Heart left ventricle (tissue), 16 donors: ENCODE results near the gene MXD3. TPM values are rescaled to one million over a fixed set of nuclear protein-coding genes. Genes with fewer than 3 reads are reported as not detected.
"Not testable (repeated sequence)": the region's sequence is repeated elsewhere in the genome, so short reads cannot be mapped to it uniquely, and the experiment has no call there.

Experiments
- ATAC-seq, 4 donors: fragments of 200-7000 bp; cut with Tn5 transposase; one replicate each; pipeline ENCODE4 v1.9.1; 2020 to 2022; ENCODE audit warnings: moderate library complexity in 4 of 4, mild to moderate bottlenecking in 3 of 4, moderate number of reproducible peaks in 1 of 4
- DNase-seq, 5 donors: peaks; one replicate each; pipeline ENCODE4 v3.0.0-alpha.2; 2020
- H3K27ac ChIP-seq, 12 donors: fragments of 200-600 bp; sonication (generic) in 4 of 12; one replicate each; pipeline versions ENCODE4 v1.5.0 to v1.8.0; 2016 to 2022; ENCODE audit warnings: mild to moderate bottlenecking in 2 of 12
- H3K27me3 ChIP-seq, 9 donors: fragments of 200-600 bp; sonication (generic) in 2 of 9; one replicate each; pipeline versions ENCODE4 v1.5.1 to v1.8.0; 2016 to 2022; ENCODE audit warnings: mild to moderate bottlenecking in 3 of 9
- H3K36me3 ChIP-seq, 9 donors: fragments of 200-600 bp; sonication (generic) in 2 of 9; one replicate each; pipeline versions ENCODE4 v1.5.0 to v1.8.0; 2018 to 2022; ENCODE audit warnings: mild to moderate bottlenecking in 2 of 9
- H3K4me1 ChIP-seq, 12 donors: fragments of 200-600 bp; sonication (generic) in 4 of 12; one replicate each; pipeline versions ENCODE4 v1.5.0 to v1.8.0; 2016 to 2022; ENCODE audit warnings: mild to moderate bottlenecking in 3 of 12
- H3K4me3 ChIP-seq, 12 donors: fragments of 200-600 bp; sonication (generic) in 4 of 12; one replicate each; pipeline versions ENCODE4 v1.5.0 to v1.8.0; 2017 to 2022; ENCODE audit warnings: mild to moderate bottlenecking in 9 of 12, moderate library complexity in 4 of 12
- H3K9me3 ChIP-seq, 12 donors: fragments of 200-600 bp; sonication (generic) in 4 of 12; one replicate each; pipeline versions ENCODE4 v1.5.0 to v1.8.0; 2016 to 2022; ENCODE audit warnings: mild to moderate bottlenecking in 1 of 12
- CTCF ChIP-seq, 12 donors: fragments of 200-600 bp; sonication (generic) in 4 of 12; IDR thresholded peaks; one replicate each; pipeline versions ENCODE4 v1.5.0 to v1.8.0; 2018 to 2022; ENCODE audit warnings: antibody characterized with exemption in 12 of 12, mild to moderate bottlenecking in 5 of 12
- POLR2A ChIP-seq, 2 donors: fragments of 450-650 bp; IDR thresholded peaks; one replicate each; pipeline ENCODE4 v1.6.1; 2017; ENCODE audit warnings: antibody characterized with exemption in 2 of 2, mild to moderate bottlenecking in 2 of 2, moderate library complexity in 2 of 2
- WGBS, 4 donors: extraction: QIAGEN DNeasy Blood & Tissue Kit in 2 of 4; methylation state at CpG; one replicate each; pipeline versions ENCODE4 v1.1.5 to v1.1.7; 2013 to 2018; 5-methylcytosine and 5-hydroxymethylcytosine counted together
- intact Hi-C, 10 donors: fragments of 100-400 bp; cut with DNase I; formaldehyde crosslinking; loops; one replicate each; pipeline versions ENCODE4 v1.11.1 to v1.14.2; 2022
- polyA plus RNA-seq, 2 donors: library from polyadenylated mRNA; stranded (reverse); fragments of 200-250 nt; gene quantifications; one replicate each; pipeline ENCODE4 v1.2.3, GENCODE V29; 2013
- total RNA-seq, 9 donors: library from RNA; depleted of rRNA in 2 of 9; stranded (reverse); fragments of >200 nt in 2 of 9; fragmentation: NEBNext Ultra II Directional in 3 of 9; extraction: Animal tissue kit (Norgen Biotek cat#: 25700) in 3 of 9; gene quantifications; one replicate each; pipeline versions ENCODE4 v1.1.0 to v1.2.4, GENCODE V29; 2016 to 2023
- donor health status: ischemic (EF 13 %, LVEDD 7.1; RV severe dilation, severe dysfunction).
- donor health status: healthy with polysubstance abuse.
- donor health status: DM: no; HTN: yes; CAD: no.
- donor health status: DM: no; HTN: no; CAD: no.
- donor health status: ischemic (EF 25% LVEDD 6.9; RV normal size, moderate dysfunction).
- donor health status: ischemic (EF 25% LVEDD 5.7; RV mildly dilated, moderate dysfunction).
- donor health status: healthy.
- donor health status: DM: yes; HTN: yes; CAD: no.
- donor health status: ischemic (EF 35%, LVEDD 5.7; RV mildly dilated, moderate dysfunction).
- donor health status: nonischemic (EF 11% LVEDD 7.7; RV severe dilation, severe dysfunction).
- donor health status: DM: yes; HTN: yes; CAD: no.
- donor health status: PGD.
- donor health status: ischemic (EF 29% LVEDD 5.4; RV normal size, mild dysfunction).
- donor health status: nonischemic (EF 23%, LVEDD 6.1; RV moderate dilation, normal function).

Gene MXD3
- total and polyA plus RNA-seq, 11 donors, result 0.52 to 9.1 (median 2.5) TPM

DNA sequence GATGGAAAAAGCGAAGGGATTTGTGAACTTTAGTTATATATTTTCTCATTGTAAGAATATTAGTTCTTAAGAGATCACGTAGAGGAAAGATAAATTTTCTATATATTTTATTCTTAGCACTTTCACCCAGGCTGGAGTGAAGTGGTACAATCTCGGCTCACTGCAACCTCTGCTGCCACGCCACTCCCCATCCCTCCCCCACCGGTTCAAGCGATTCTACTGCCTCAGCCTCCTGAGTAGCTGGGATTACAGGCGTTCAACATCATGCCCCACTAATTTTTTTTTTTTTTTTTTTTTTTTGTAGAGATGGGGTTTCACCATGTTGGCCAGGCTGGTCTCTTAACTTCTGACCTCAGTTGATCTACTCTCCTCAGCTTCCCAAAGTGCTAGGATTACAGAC is 50.7 kb downstream of the MXD3 start:
- TF ChIP-seq POLR2A (IDR thresholded peaks at IDR 0.05) (no peak), CTCF (IDR thresholded peaks at IDR 0.05) (no peak)
- DNase-seq (no peak), ATAC-seq (no peak)
- H3K4me1 ChIP-seq, result no peaks in the 10 kb centered on the region
- peaks cover 0 to 100% (median 93%) of the 10 kb centered on the region in 9 donors for H3K36me3 ChIP-seq
- H3K4me3 ChIP-seq, result no peak overlapping the region
- no peak overlapping the region for H3K27ac ChIP-seq
- no peaks in the 10 kb centered on the region for H3K27me3 ChIP-seq
- H3K9me3 ChIP-seq, result no peaks in the 10 kb centered on the region
- 88 to 92% (median 90%) methylated on average over 7 of the region's 7 CpGs for WGBS, 4 donors
- intact Hi-C loops, result no loop called here

GRCh38 chr5:177258711-177259110 is 53.0 kb downstream of the MXD3 start:
- WGBS, 4 donors, result 91 to 96% (median 93%) methylated on average over 7 of the region's 7 CpGs
- not testable (repeated sequence) for ATAC-seq

More at GRCh38 chr5:177258711-177259110, 53.0 kb downstream of the MXD3 start:
- not testable (repeated sequence) for DNase-seq, H3K27ac ChIP-seq, H3K4me3 ChIP-seq, H3K9me3 ChIP-seq, H3K4me1 ChIP-seq, H3K27me3 ChIP-seq
- intact Hi-C loops, result loop anchor here in 4 of 10 donors (10.0 kb wide), 2 partner anchors 54 to 144 kb away; no protein-coding TSS in a partner anchor
- H3K36me3 ChIP-seq, result peaks cover 0 to 100% (median 95%) of the 10 kb centered on the region in 9 donors

Other genes starting within 250 kb of the MXD3 start
- 1 to 10 TPM in 3 of 9 donors, under 1 TPM in 5, not detected in 1; 0.35 to 2.6 (median 0.49) TPM for gene FGFR4, start 225.0 kb downstream of the MXD3 start, total RNA-seq
- under 1 TPM; 0.46 to 0.65 TPM for gene FGFR4, start 225.0 kb downstream of the MXD3 start, polyA plus RNA-seq
- gene NSD1, start 178.1 kb downstream of the MXD3 start, total RNA-seq, result 10 to 100 TPM; 25.8 to 64.6 (median 47.8) TPM
- 10 to 100 TPM; 10.9 to 16.1 TPM for gene NSD1, start 178.1 kb downstream of the MXD3 start, polyA plus RNA-seq
- gene RAB24, start 8.2 kb downstream of the MXD3 start, total RNA-seq, result 10 to 100 TPM; 11.6 to 27.5 (median 18.9) TPM
- 10 to 100 TPM; 23.8 to 28.3 TPM for gene RAB24, start 8.2 kb downstream of the MXD3 start, polyA plus RNA-seq
- 10 to 100 TPM; 30.3 to 80.6 (median 42.4) TPM for gene PRELID1, start 8.1 kb downstream of the MXD3 start, total RNA-seq
- gene PRELID1, start 8.1 kb downstream of the MXD3 start, polyA plus RNA-seq, result 100 to 1,000 TPM in 1 of 2 donors, 10 to 100 TPM in 1; 33.8 to 160 TPM
- gene LMAN2, start 39.8 kb upstream of the MXD3 start, total RNA-seq, result 100 to 1,000 TPM in 3 of 9 donors, 10 to 100 TPM in 6; 50.2 to 155 (median 63.6) TPM
- gene LMAN2, start 39.8 kb upstream of the MXD3 start, polyA plus RNA-seq, result 100 to 1,000 TPM in 1 of 2 donors, 10 to 100 TPM in 1; 43.3 to 313 TPM
- gene RGS14, start 46.0 kb upstream of the MXD3 start, total RNA-seq, result 10 to 100 TPM in 1 of 9 donors, 1 to 10 TPM in 8; 1.3 to 10.7 (median 2.9) TPM
- gene RGS14, start 46.0 kb upstream of the MXD3 start, polyA plus RNA-seq, result 1 to 10 TPM; 3.7 to 4.9 TPM
- not detected for gene SLC34A1, start 72.5 kb upstream of the MXD3 start, total RNA-seq
- not detected for gene SLC34A1, start 72.5 kb upstream of the MXD3 start, polyA plus RNA-seq
- gene PFN3, start 88.8 kb upstream of the MXD3 start, total RNA-seq, result not detected
- gene PFN3, start 88.8 kb upstream of the MXD3 start, polyA plus RNA-seq, result not detected
- under 1 TPM in 1 of 9 donors, not detected in 8; 0.56 TPM for gene F12, start 97.7 kb upstream of the MXD3 start, total RNA-seq
- under 1 TPM in 1 of 2 donors, not detected in 1; 0.29 TPM for gene F12, start 97.7 kb upstream of the MXD3 start, polyA plus RNA-seq
- 10 to 100 TPM; 12.8 to 33.2 (median 17.3) TPM for gene GRK6, start 114.8 kb upstream of the MXD3 start, total RNA-seq
- 10 to 100 TPM in 1 of 2 donors, 1 to 10 TPM in 1; 6.8 to 29.5 TPM for gene GRK6, start 114.8 kb upstream of the MXD3 start, polyA plus RNA-seq
- gene PRR7, start 134.9 kb upstream of the MXD3 start, total RNA-seq, result 1 to 10 TPM in 8 of 9 donors, under 1 TPM in 1; 0.82 to 5.0 (median 1.8) TPM
- 1 to 10 TPM; 1.4 to 1.5 TPM for gene PRR7, start 134.9 kb upstream of the MXD3 start, polyA plus RNA-seq
- 10 to 100 TPM; 12.3 to 60.7 (median 23.3) TPM for gene DBN1, start 161.7 kb upstream of the MXD3 start, total RNA-seq
- gene DBN1, start 161.7 kb upstream of the MXD3 start, polyA plus RNA-seq, result 10 to 100 TPM; 13.2 to 28.1 TPM
- gene PDLIM7, start 185.7 kb upstream of the MXD3 start, total RNA-seq, result 100 to 1,000 TPM in 1 of 9 donors, 10 to 100 TPM in 8; 36.3 to 124 (median 49.4) TPM
- gene PDLIM7, start 185.7 kb upstream of the MXD3 start, polyA plus RNA-seq, result 10 to 100 TPM; 89.9 to 95.1 TPM
- gene DOK3, start 197.9 kb upstream of the MXD3 start, total RNA-seq, result 10 to 100 TPM in 1 of 9 donors, 1 to 10 TPM in 7, under 1 TPM in 1; 0.77 to 23.8 (median 2.7) TPM
- gene DOK3, start 197.9 kb upstream of the MXD3 start, polyA plus RNA-seq, result 1 to 10 TPM; 1.1 to 3.0 TPM
- 10 to 100 TPM; 24.4 to 53.8 (median 37.7) TPM for gene DDX41, start 205.1 kb upstream of the MXD3 start, total RNA-seq
- 10 to 100 TPM; 33.0 to 65.4 TPM for gene DDX41, start 205.1 kb upstream of the MXD3 start, polyA plus RNA-seq
- gene FAM193B, start 242.7 kb upstream of the MXD3 start, total RNA-seq, result 10 to 100 TPM; 13.1 to 34.4 (median 20.2) TPM
- 10 to 100 TPM; 17.4 to 58.9 TPM for gene FAM193B, start 242.7 kb upstream of the MXD3 start, polyA plus RNA-seq